NB4 (cell line): ENCODE data around the gene DNAH11.
"Not testable (repeated sequence)": the region's sequence is repeated elsewhere in the genome, so short reads cannot be mapped to it uniquely, and the experiment has no call there.

Experiments used
- DNase-seq: peaks from one replicate; pipeline ENCODE4 v3.0.0; 2010; ENCODE audit warnings: low read depth
- H3K4me3 ChIP-seq: one replicate; pipeline ENCODE4 v1.5.1; 2011; ENCODE audit warnings: mild to moderate bottlenecking, low read depth, low read length, moderate library complexity
- CTCF ChIP-seq: IDR thresholded peaks from one replicate; pipeline ENCODE4 v1.5.1; 2012; ENCODE audit warnings: low read depth, low read length
- MAX ChIP-seq: IDR thresholded peaks from 2 replicates; pipeline ENCODE4 v1.6.1; 2011; ENCODE audit warnings: low read depth, low read length
- MYC ChIP-seq: IDR thresholded peaks from 2 replicates; pipeline ENCODE4 v1.6.1; 2011; ENCODE audit warnings: low read depth, low read length
- POLR2A ChIP-seq: IDR thresholded peaks from 2 replicates; pipeline ENCODE4 v1.6.1; 2011; ENCODE audit warnings: mild to moderate bottlenecking; ENCODE audit not compliant: insufficient read length; ENCODE audit errors: extremely low read depth

DNAH11 gene

GRCh38 chr7:21670496-21670895 lies 127.7 kb downstream of the DNAH11 start:
- H3K4me3 ChIP-seq, result no peak overlapping the region
- no peak for DNase-seq
- no peak for TF ChIP-seq POLR2A
- no peak for TF ChIP-seq MAX
- TF ChIP-seq CTCF, result no peak
- TF ChIP-seq MYC, result no peak

GRCh38 chr7:21671859-21672258 lies 129.0 kb downstream of the DNAH11 start:
- DNase-seq, result peak; percentile 9
- no peak for TF ChIP-seq MAX
- no peak for TF ChIP-seq MYC
- TF ChIP-seq CTCF, result no peak
- H3K4me3 ChIP-seq, result no peak overlapping the region

- H3K4me3 ChIP-seq, result no peak overlapping the region
- TF ChIP-seq CTCF (no peak), MAX (no peak), POLR2A (no peak), MYC (no peak)
- DNase-seq, result no peak
Observed at GRCh38 chr7:21675255-21675654, 132.4 kb downstream of the DNAH11 start.

- DNase-seq, result no peak
- TF ChIP-seq MYC, result no peak
- no peak overlapping the region for H3K4me3 ChIP-seq
Observed at GRCh38 chr7:21690705-21691104, 147.9 kb downstream of the DNAH11 start.

GRCh38 chr7:21691146-21691545 lies 148.3 kb downstream of the DNAH11 start:
- not testable (repeated sequence) for DNase-seq, H3K4me3 ChIP-seq

GRCh38 chr7:21700587-21700986 lies 157.7 kb downstream of the DNAH11 start:
- H3K4me3 ChIP-seq, DNase-seq: not testable (repeated sequence)

GRCh38 chr7:21702303-21702702 lies 159.5 kb downstream of the DNAH11 start:
- H3K4me3 ChIP-seq, result no peak overlapping the region
- no peak for DNase-seq
- TF ChIP-seq POLR2A (no peak), MYC (no peak), CTCF (no peak), MAX (no peak)

GRCh38 chr7:21704359-21704758 lies 161.5 kb downstream of the DNAH11 start:
- H3K4me3 ChIP-seq, result no peak overlapping the region
- TF ChIP-seq MYC (no peak), POLR2A (no peak)
- DNase-seq, result no peak
